ENCODE measurements around the gene NT5DC3.

GRCh38 chr12:103851127-103851526 is 10.1 kb upstream of the NT5DC3 start:
- TF ChIP-seq CTCF (IDR thresholded peaks at IDR 0.05) (no peak), POLR2A (IDR thresholded peaks at IDR 0.05) (no peak)

Data from tibial nerve (tissue), 3 donors.